ENCODE data around the gene WDFY4. TPM values are rescaled to one million over a fixed set of nuclear protein-coding genes. Genes with fewer than 3 reads are reported as not detected.

Gene WDFY4
- total and polyA plus RNA-seq, 2 of the 4 experiments (the other 2 are of a cell fraction) = not detected

DNA sequence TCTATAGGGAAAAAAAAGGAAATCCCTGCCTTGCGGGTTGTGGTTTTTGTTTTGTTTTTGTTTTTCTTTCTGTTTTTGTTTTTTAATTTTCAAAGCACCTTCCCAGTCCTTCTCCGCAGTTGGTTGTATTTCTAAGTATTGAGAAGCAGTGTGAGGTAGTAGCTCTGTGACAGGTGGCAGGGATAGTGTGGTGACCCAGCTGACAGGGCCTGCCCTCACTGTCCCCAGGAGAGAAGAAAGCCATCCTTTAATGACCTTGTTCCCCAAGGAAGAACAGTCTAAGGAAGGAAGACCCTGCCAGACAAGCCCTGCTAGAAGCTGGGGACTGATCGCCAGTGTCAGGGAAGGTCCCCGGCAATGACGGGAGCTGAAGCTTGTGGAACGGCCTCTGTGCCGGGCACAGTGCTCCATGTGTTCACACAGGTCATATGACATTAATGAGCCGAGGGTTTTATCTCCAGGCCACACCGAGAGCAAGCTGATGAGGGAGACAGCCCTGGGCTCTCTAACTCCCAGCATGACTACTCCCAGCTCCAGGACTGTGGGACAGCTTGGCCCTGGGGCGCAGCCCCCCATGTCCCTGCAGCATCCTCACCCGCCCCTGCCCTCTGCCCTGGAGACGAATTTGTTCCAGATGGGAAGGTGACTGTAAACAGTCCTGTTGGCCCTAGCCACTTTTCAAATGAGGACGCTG, 324.0 kb downstream of the WDFY4 start:
- no peak overlapping the region for H3K23ac ChIP-seq (ENCODE audit: low read depth, low read length)
- intact Hi-C loops (cut with micrococcal nuclease) (no loop called here), dilution Hi-C loops (cut with HindIII; ENCODE audit: low sequenced_read_pairs, unreplicated experiment) (no loop called here), in situ Hi-C loops (cut with MboI; ENCODE audit: low sequenced_read_pairs) (no loop called here)
- no peak overlapping the region for H3K27ac ChIP-seq (ENCODE audit: insufficient read depth, low read length)
- no TSS peak for BruUV-seq (replicated peaks)
- no peaks in the 10 kb centered on the region for H3K79me1 ChIP-seq (ENCODE audit: low read depth in 1 of 2, low read length in 2 of 2)
- no peaks in the 10 kb centered on the region for H3K36me3 ChIP-seq (ENCODE audit: control insufficient read depth, insufficient read depth, low read length)
- WGBS, 2 experiments (ENCODE audit: extremely low coverage in 2 of 2, insufficient read length in 1 of 2) = 28% methylated on average over 7 of the region's 13 CpGs; no CpG with 5 or more reads in 1 of the 2 experiments
- no peak overlapping the region for H3K14ac ChIP-seq (replicated peaks; ENCODE audit: low read depth, low read length)
- DNase-seq (no peak), ATAC-seq (ENCODE audit: low read depth) (peak; percentile 43)
- H3K9me1 ChIP-seq (ENCODE audit: insufficient read depth, low read length) = no peaks in the 10 kb centered on the region
- H4K5ac ChIP-seq (ENCODE audit: low read depth, low read length) = no peak overlapping the region
- H3K9ac ChIP-seq (ENCODE audit: low read depth, low read length) = no peak overlapping the region
- H3K9me3 ChIP-seq (ENCODE audit: control insufficient read depth, insufficient read depth, low read length) = no peaks in the 10 kb centered on the region
- no peak overlapping the region for H2AK9ac ChIP-seq (replicated peaks; ENCODE audit: low read depth, low read length, poor library complexity)
- H3K4ac ChIP-seq (ENCODE audit: low read depth, low read length) = no peak overlapping the region
- no peak overlapping the region for H2BK120ac ChIP-seq (ENCODE audit: low read depth, low read length)
- no peak overlapping the region for H4K91ac ChIP-seq (ENCODE audit: insufficient read depth, low read depth, low read length)
- no peak overlapping the region for H3K4me3 ChIP-seq (ENCODE audit: insufficient read depth, low read depth, low read length)
- TF ChIP-seq, protein P1, sequence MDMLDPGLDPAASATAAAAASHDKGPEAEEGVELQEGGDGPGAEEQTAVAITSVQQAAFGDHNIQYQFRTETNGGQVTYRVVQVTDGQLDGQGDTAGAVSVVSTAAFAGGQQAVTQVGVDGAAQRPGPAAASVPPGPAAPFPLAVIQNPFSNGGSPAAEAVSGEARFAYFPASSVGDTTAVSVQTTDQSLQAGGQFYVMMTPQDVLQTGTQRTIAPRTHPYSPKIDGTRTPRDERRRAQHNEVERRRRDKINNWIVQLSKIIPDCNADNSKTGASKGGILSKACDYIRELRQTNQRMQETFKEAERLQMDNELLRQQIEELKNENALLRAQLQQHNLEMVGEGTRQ (IDR thresholded peaks at IDR 0.05; ENCODE audit: low read depth, low read length) = no peak
- TF ChIP-seq RFX5 (IDR thresholded peaks at IDR 0.05; ENCODE audit: low read depth, low read length) (no peak), RAD21 (IDR thresholded peaks at IDR 0.05; ENCODE audit: low read length) (no peak), CHD1 (IDR thresholded peaks at IDR 0.05; ENCODE audit: low read depth, low read length) (no peak), CEBPB (IDR thresholded peaks at IDR 0.05; ENCODE audit: low read depth, low read length) (no peak), POLR2A (IDR thresholded peaks at IDR 0.05; ENCODE audit: low read depth, low read length) (no peak), FOS (IDR thresholded peaks at IDR 0.05; ENCODE audit: low read depth, low read length) (no peak), NFE2L2 (IDR thresholded peaks at IDR 0.05; ENCODE audit: low read depth, low read length) (no peak), RCOR1 (IDR thresholded peaks at IDR 0.05; ENCODE audit: insufficient replicate concordance, low read length) (no peak), MAFK (IDR thresholded peaks at IDR 0.05; ENCODE audit: low read depth, low read length) (no peak)
- H3K18ac ChIP-seq (ENCODE audit: low read depth, low read length) = no peak overlapping the region
- no peak overlapping the region for H3K56ac ChIP-seq (ENCODE audit: extremely low read depth, insufficient read depth, low read length)
- H4K8ac ChIP-seq (ENCODE audit: low read depth in 2 of 2, low read length in 2 of 2) = no peak overlapping the region
- H3K27me3 ChIP-seq (ENCODE audit: control insufficient read depth, insufficient read depth, low read length) = peaks cover 6% of the 10 kb centered on the region
- CTCF ChIA-PET = no interaction called here
- POLR2A ChIA-PET (ENCODE audit: unreplicated experiment) = interaction anchor here (0.7 kb wide), 1 partner anchor 104 kb away, joined by 4 read pairs; no protein-coding TSS in a partner anchor
- no peak overlapping the region; the same call in 1 of the 2 replicates for H3K4me2 ChIP-seq (ENCODE audit: low read depth, low read length)
- H2BK15ac ChIP-seq (ENCODE audit: low read depth, low read length) = no peak overlapping the region
- H2AK5ac ChIP-seq (ENCODE audit: low read depth, low read length) = no peak overlapping the region
- no peak overlapping the region for H2BK20ac ChIP-seq (ENCODE audit: low read depth, low read length)
- H3K4me1 ChIP-seq (ENCODE audit: control insufficient read depth, insufficient read depth, low read length) = peaks cover 6% of the 10 kb centered on the region; the same call in 1 of the 2 replicates
- H2BK5ac ChIP-seq (ENCODE audit: low read depth, low read length, poor library complexity, severe bottlenecking) = no peak overlapping the region
- no peak overlapping the region for H2AFZ ChIP-seq (replicated peaks; ENCODE audit: low read length, poor library complexity)
- H4K20me1 ChIP-seq (ENCODE audit: insufficient read depth, low read length) = no peaks in the 10 kb centered on the region

Data from IMR-90 (cell line).